HG02938 (cell line): ENCODE measurements around the gene PLPP7.
"Not testable (repeated sequence)": the region's sequence is repeated elsewhere in the genome, so short reads cannot be mapped to it uniquely, and the experiment has no call there.

Experiments
- ATAC-seq: cut with Tn5 transposase; IDR thresholded peaks from one replicate; pipeline ENCODE4 v1.9.1; 2021; ENCODE audit warnings: mild to moderate bottlenecking, moderate library complexity; ENCODE audit not compliant: unreplicated experiment

The PLPP7 gene

GRCh38 chr9:131324736-131325679 lies 35.5 kb downstream of the PLPP7 start:
- no peak for ATAC-seq

- ATAC-seq = no peak
Measured at GRCh38 chr9:131329241-131329641, 39.7 kb downstream of the PLPP7 start.

- ATAC-seq = no peak
Measured at GRCh38 chr9:131330814-131331600, 41.5 kb downstream of the PLPP7 start.

- not testable (repeated sequence) for ATAC-seq
Measured at GRCh38 chr9:131331996-131332395, 42.5 kb downstream of the PLPP7 start.

GRCh38 chr9:131333771-131334628 lies 44.5 kb downstream of the PLPP7 start:
- no peak for ATAC-seq

- ATAC-seq = no peak
Measured at GRCh38 chr9:131334629-131335367, 45.3 kb downstream of the PLPP7 start.

GRCh38 chr9:131335368-131335755 lies 45.8 kb downstream of the PLPP7 start:
- ATAC-seq = no peak

GRCh38 chr9:131337131-131337848 lies 47.8 kb downstream of the PLPP7 start:
- ATAC-seq = no peak

GRCh38 chr9:131339212-131339611 lies 49.7 kb downstream of the PLPP7 start:
- not testable (repeated sequence) for ATAC-seq

- not testable (repeated sequence) for ATAC-seq
Measured at GRCh38 chr9:131344931-131345535, 55.5 kb downstream of the PLPP7 start.

GRCh38 chr9:131346559-131346958 lies 57.0 kb downstream of the PLPP7 start:
- ATAC-seq = no peak

GRCh38 chr9:131347376-131348020 lies 58.0 kb downstream of the PLPP7 start:
- ATAC-seq = no peak

- no peak for ATAC-seq
Measured at GRCh38 chr9:131348631-131349521, 59.4 kb downstream of the PLPP7 start.

GRCh38 chr9:131349522-131349880 lies 60.0 kb downstream of the PLPP7 start:
- ATAC-seq = no peak

GRCh38 chr9:131349881-131350563 lies 60.5 kb downstream of the PLPP7 start:
- ATAC-seq = no peak

GRCh38 chr9:131356479-131356878 lies 67.0 kb downstream of the PLPP7 start:
- ATAC-seq = not testable (repeated sequence)

GRCh38 chr9:131358556-131358955 lies 69.0 kb downstream of the PLPP7 start:
- no peak for ATAC-seq
